Measurements from ENCODE around the gene ZGPAT. TPM values are rescaled to one million over a fixed set of nuclear protein-coding genes. Genes with fewer than 3 reads are reported as not detected.

Gene ZGPAT
- total and polyA plus RNA-seq, 2 of the 8 experiments (the other 6 are each of a cell fraction or from before 2014, with no cell fraction given) = 14.5 to 21.4 TPM

DNA sequence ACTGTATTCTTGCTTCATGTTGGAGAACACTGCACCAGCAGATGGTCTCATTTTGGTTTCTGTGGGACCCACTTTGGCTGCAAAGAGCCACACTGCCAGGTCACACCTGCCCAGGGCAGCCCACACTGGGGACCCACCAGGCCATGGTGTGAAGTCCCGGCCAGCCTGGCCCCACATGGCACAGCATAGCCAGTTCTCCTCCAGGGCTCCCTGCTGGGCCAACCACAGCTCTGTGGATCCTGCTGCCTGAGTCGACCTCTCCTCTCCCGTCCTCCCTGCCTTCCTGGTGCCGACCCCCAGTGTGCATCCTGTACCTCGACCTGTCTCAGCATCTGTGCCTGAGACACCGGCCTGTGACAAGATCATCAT lies 3.1 kb upstream of the ZGPAT start (continued):
- TF ChIP-seq SAP30 (IDR thresholded peaks at IDR 0.05; ENCODE audit: insufficient read depth, insufficient replicate concordance, low read length) (no peak), SIRT6 (IDR thresholded peaks at IDR 0.05; ENCODE audit: low read length) (no peak), CBX8 (IDR thresholded peaks at IDR 0.05; ENCODE audit: borderline replicate concordance, low read depth, low read length) (no peak), KDM4A (IDR thresholded peaks at IDR 0.05; ENCODE audit: low read depth, low read length, severe bottlenecking) (no peak), CHD2 (IDR thresholded peaks at IDR 0.05; ENCODE audit: low read length) (no peak)

All from H1 (cell line).